K562 (cell line): Measurements from ENCODE around the gene RASGRP2. TPM values are rescaled to one million over a fixed set of nuclear protein-coding genes. Genes with fewer than 3 reads are reported as not detected.

ENCODE experiments used
- CREBBP ChIP-seq: IDR thresholded peaks from one replicate; pipeline ENCODE4 v1.6.1; 2012; ENCODE audit warnings: low read depth, mild to moderate bottlenecking, control low read depth, inconsistent platforms, low read length
- HLTF ChIP-seq: fragments of 450-650 bp; IDR thresholded peaks from 2 replicates; pipeline ENCODE4 v1.6.1; 2016
- MIER1 ChIP-seq: fragments of 450-650 bp; IDR thresholded peaks from 2 replicates; pipeline ENCODE4 v1.6.1; 2016; ENCODE audit warnings: antibody characterized with exemption, mild to moderate bottlenecking, low read depth
- polyA plus RNA-seq, 8 experiments: library from polyadenylated mRNA; depleted of rRNA in 4 of 8; stranded (reverse) in 5 of 8; unstranded in 3 of 8; fragments of >200 nt; fragmentation: Nextera tagmentation in 2 of 8; fragmentation: Illumina TruSeq in 1 of 8; extraction: Ambion mirVana in 2 of 8; extraction: Trizol in 1 of 8; gene quantifications; 2 replicates each; pipeline versions ENCODE4 v1.2.1 to v1.2.3, GENCODE V29; 2011 to 2014; ENCODE audit warnings: inconsistent platforms in 1 of 8, missing spikeins in 1 of 8
- total RNA-seq, 7 experiments: library from RNA; depleted of rRNA in 6 of 7; stranded (reverse); fragments of >200 nt in 6 of 7; fragmentation: Illumina TruSeq in 2 of 7; extraction: Trizol in 2 of 7; gene quantifications; 2 replicates each; pipeline versions ENCODE4 v1.2.1 to v1.2.3, GENCODE V29; 2011 to 2021; ENCODE audit warnings: low replicate concordance in 1 of 7
- TF ChIP-seq, protein P1 (sequence below): fragments of 250-450 bp; sonication (Bioruptor Pico); IDR thresholded peaks from 2 replicates; pipeline ENCODE4 v1.8.0; 2021; ENCODE audit warnings: moderate library complexity, mild to moderate bottlenecking, inconsistent platforms
- TF ChIP-seq, protein P2 (sequence below): fragments of 250-450 bp; sonication (Bioruptor Pico); IDR thresholded peaks from 2 replicates; pipeline ENCODE4 v1.8.0; 2021; ENCODE audit warnings: mild to moderate bottlenecking, moderate library complexity
- TF ChIP-seq, protein P3 (sequence below): fragments of 250-450 bp; sonication (Bioruptor Pico); IDR thresholded peaks from 2 replicates; pipeline ENCODE4 v1.5.0; 2021; ENCODE audit warnings: mild to moderate bottlenecking, moderate library complexity
- TF ChIP-seq, protein P4 (sequence below): fragments of 250-450 bp; sonication (Bioruptor Pico); IDR thresholded peaks from 2 replicates; pipeline ENCODE4 v1.5.0; 2021
- TF ChIP-seq, protein P5 (sequence below): fragments of 450-650 bp; IDR thresholded peaks from 2 replicates; pipeline ENCODE4 v1.6.1; 2017; ENCODE audit warnings: mild to moderate bottlenecking, moderate library complexity

The RASGRP2 gene
- total and polyA plus RNA-seq, 9 of the 15 experiments (the other 6 are each of a cell fraction or from before 2014, with no cell fraction given), result 0.87 to 22.7 (median 5.5) TPM

DNA sequence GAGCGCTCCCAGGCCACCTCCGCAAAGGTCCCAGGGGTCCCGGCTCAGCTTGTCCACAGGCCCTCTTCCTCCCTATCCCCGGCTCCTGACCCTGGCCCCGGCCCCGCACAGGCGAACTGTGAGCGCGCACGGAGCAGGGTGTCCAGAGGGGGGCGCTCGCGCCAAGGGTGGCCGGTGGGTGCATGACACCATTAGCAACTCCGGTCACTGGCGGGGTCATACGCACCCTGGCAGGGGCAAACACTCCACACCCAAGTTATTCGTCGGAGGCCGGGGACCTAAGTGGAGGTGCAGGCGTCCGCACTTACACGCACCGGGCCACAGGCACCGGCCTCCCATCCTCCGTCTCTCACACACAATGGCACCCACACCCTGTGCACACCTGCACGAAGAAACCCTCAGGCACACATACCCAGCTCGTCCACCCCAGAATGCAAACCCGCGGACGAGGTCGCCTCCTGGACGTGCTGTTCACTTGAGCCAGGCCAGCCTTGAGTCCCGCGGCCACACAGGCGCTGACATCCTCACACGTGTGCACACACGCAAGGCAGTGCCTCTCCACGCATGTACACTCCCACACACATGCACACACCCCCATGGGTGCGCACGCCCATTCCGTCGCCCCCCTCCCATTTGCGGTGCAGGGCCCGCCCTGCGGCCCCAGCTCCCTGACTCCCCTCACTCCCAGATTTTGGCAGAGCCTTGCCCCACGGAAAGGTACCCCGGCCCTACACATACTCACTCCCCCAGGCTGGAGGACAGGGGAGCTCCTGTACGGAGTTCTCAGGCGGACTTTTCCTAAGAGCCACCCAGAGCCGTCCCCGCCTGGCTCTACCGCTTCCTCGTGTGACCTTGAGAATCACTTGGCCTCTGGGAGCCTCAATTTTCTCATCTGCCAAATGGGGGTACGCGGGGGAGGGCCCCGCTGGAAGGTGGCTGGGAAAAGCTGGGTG lies at the start of gene RASGRP2 (continued):
- TF ChIP-seq, protein P1, sequence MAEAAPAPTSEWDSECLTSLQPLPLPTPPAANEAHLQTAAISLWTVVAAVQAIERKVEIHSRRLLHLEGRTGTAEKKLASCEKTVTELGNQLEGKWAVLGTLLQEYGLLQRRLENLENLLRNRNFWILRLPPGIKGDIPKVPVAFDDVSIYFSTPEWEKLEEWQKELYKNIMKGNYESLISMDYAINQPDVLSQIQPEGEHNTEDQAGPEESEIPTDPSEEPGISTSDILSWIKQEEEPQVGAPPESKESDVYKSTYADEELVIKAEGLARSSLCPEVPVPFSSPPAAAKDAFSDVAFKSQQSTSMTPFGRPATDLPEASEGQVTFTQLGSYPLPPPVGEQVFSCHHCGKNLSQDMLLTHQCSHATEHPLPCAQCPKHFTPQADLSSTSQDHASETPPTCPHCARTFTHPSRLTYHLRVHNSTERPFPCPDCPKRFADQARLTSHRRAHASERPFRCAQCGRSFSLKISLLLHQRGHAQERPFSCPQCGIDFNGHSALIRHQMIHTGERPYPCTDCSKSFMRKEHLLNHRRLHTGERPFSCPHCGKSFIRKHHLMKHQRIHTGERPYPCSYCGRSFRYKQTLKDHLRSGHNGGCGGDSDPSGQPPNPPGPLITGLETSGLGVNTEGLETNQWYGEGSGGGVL (CRISPR knock-in tag), result no peak
- TF ChIP-seq, protein P2, sequence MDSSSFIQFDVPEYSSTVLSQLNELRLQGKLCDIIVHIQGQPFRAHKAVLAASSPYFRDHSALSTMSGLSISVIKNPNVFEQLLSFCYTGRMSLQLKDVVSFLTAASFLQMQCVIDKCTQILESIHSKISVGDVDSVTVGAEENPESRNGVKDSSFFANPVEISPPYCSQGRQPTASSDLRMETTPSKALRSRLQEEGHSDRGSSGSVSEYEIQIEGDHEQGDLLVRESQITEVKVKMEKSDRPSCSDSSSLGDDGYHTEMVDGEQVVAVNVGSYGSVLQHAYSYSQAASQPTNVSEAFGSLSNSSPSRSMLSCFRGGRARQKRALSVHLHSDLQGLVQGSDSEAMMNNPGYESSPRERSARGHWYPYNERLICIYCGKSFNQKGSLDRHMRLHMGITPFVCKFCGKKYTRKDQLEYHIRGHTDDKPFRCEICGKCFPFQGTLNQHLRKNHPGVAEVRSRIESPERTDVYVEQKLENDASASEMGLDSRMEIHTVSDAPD, result no peak
- TF ChIP-seq MIER1 (no peak), HLTF (0 out of 2 replicates have a peak, but pooled peaks have one; percentile 66), CREBBP (no peak)
- TF ChIP-seq, protein P3, sequence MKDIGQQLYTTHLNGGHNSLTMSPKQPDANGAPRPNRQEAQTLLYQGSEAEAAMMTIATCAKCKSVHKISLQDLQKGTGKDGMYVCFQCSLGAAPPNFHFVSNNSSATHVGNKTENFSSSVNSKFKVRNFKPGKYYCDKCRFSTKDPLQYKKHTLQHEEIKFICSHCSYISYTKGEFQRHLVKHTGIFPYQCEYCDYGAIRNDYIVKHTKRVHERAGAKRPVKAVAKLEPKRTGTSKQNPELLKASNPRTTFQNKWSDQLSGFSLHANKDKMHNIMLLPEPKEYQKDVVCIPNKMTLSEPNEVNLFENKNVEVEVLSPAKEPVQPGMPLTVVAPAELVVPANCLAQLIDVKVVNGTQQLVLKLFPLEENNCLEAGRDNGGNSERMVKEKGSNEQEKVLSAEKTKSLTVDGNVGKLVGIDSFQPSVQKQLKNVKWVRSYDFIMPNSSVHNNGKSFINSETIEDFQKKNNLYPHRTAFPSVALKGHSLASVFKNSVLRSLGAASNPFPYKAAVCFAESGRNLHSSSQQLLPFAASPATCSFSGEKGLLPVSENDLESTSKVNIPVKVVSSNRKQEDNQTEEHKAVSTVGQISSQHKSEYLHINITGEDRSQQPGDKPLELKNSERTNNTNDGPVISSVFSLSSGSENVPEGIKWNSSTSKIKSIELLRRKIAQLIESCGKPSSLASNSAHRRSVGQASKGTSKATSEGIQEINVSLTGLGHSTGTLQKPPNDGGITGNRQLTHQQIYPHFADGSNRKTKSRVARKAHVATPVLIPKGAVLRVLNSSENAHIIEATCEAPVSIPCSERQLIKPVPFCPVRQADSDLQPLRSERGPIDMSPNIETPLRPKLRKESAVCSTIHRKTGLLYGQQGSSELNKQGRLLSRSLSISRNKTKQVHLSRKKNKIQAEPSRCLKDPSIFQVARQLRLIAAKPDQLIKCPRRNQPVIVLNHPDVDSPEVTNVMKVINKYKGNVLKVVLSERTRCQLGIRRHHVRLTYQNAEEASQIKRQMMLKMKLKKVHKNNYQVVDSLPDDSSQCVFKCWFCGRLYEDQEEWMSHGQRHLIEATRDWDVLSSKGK (CRISPR knock-in tag), result no peak
- TF ChIP-seq, protein P4, sequence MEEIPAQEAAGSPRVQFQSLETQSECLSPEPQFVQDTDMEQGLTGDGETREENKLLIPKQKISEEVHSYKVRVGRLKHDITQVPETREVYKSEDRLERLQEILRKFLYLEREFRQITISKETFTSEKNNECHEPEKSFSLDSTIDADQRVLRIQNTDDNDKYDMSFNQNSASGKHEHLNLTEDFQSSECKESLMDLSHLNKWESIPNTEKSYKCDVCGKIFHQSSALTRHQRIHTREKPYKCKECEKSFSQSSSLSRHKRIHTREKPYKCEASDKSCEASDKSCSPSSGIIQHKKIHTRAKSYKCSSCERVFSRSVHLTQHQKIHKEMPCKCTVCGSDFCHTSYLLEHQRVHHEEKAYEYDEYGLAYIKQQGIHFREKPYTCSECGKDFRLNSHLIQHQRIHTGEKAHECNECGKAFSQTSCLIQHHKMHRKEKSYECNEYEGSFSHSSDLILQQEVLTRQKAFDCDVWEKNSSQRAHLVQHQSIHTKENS (CRISPR knock-in tag), result no peak
- TF ChIP-seq, protein P5, sequence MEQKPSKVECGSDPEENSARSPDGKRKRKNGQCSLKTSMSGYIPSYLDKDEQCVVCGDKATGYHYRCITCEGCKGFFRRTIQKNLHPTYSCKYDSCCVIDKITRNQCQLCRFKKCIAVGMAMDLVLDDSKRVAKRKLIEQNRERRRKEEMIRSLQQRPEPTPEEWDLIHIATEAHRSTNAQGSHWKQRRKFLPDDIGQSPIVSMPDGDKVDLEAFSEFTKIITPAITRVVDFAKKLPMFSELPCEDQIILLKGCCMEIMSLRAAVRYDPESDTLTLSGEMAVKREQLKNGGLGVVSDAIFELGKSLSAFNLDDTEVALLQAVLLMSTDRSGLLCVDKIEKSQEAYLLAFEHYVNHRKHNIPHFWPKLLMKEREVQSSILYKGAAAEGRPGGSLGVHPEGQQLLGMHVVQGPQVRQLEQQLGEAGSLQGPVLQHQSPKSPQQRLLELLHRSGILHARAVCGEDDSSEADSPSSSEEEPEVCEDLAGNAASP, result no peak
